Stimulated activated CD4-positive, alpha-beta T cell treated with anti-CD3 and anti-CD28 coated beads, TNF-alpha, amount 100 ng/mL, for 48 hours (primary cell): ENCODE data around the gene VEGFC.

Source experiments
- DNase-seq, 3 donors: peaks; one replicate each; pipeline ENCODE4 v3.0.0-alpha.2; 2020; ENCODE audit warnings: low read depth in 3 of 3

VEGFC gene

GRCh38 chr4:176792326-176793059 is at the start of gene VEGFC:
TSS of gene VEGFC (minus strand) at chr4:176792922. CDS start at chr4:176792311, 611 bp downstream.
- DNase-seq: no peak

DNA sequence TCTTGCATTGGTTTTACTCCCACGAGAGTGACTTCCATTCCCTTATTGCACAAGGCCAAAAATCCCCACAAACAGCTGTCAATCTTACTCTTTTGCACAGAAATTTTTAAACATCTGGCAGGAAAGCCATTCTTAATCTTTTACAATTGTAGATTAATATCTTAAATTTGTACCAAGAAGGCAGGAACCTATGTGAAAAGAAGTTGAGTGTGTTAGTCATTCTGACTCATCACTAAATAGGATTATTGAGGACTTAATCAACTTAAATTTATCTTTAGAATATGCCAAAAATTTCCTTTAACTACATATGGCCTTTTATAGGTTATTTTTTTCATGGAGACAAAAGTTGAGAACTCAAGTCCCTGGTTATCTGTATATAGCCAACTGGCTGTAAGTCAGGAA is 49.0 kb upstream of the VEGFC start:
- DNase-seq: no peak

GRCh38 chr4:176840166-176840565 is 47.4 kb upstream of the VEGFC start:
- DNase-seq: no peak

DNA sequence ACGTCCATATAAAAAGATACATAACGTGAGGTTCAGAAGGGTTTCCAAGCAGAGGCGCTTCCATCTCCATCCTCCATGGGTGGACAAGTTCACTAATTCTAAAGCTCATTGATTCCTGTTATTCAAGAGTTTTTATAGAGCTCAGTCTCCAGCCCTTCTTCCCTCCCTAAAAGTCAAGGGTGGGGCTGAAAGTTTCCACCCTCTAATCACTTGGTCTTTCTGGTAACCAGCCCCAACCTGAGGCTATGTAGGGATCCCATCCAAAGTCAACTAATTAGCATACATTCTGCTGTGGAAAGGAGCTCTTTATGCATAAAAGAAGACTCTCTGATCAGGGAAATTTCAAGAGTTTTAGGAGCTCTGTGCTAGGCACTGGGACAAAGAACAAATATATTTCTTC is 46.9 kb upstream of the VEGFC start:
- DNase-seq: no peak

GRCh38 chr4:176838601-176839433 is 46.1 kb upstream of the VEGFC start:
- no peak for DNase-seq

- no peak for DNase-seq
Observed at GRCh38 chr4:176837169-176837895, 44.6 kb upstream of the VEGFC start.

DNA sequence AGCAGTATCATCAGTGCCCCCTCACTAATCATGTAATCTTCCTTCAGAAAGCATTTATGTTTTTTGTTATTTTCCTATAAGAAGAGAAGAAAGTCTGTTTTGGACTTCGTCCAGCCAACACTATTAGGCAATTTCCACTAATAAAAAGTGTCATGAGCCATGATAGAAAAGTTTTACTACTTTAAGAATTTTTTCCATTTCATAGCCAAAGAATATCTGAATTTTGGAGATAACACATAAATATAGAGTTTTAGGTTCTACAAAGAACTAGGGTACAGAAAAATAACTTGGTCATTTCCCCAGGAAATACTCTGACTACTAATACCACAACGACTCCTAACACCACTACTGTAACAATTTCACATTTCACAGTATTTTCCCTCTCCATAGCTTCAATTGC is 41.8 kb upstream of the VEGFC start:
- DNase-seq: no peak

GRCh38 chr4:176833400-176834175 is 40.9 kb upstream of the VEGFC start:
- DNase-seq: no peak

- DNase-seq: no peak
Observed at GRCh38 chr4:176830971-176831370, 38.2 kb upstream of the VEGFC start.

DNA sequence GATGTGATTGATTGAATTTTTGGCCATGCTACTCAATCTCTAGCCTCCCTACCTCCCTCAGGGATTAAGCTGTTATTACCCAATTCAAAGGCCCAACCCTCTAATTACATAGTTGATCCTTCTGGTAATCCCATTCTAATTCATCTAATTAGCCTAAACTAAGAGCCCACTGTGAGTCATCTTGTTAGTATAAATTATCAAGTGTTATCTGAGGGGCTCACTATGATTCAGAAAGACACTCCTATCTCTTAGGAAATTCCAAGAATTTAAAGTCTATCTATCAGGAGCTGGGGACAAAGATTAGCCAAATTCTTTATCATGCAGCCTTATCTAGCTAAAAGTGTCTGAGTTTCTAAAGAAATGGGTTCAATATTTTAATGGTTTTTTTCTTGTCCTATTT is 32.9 kb upstream of the VEGFC start:
- no peak for DNase-seq

DNA sequence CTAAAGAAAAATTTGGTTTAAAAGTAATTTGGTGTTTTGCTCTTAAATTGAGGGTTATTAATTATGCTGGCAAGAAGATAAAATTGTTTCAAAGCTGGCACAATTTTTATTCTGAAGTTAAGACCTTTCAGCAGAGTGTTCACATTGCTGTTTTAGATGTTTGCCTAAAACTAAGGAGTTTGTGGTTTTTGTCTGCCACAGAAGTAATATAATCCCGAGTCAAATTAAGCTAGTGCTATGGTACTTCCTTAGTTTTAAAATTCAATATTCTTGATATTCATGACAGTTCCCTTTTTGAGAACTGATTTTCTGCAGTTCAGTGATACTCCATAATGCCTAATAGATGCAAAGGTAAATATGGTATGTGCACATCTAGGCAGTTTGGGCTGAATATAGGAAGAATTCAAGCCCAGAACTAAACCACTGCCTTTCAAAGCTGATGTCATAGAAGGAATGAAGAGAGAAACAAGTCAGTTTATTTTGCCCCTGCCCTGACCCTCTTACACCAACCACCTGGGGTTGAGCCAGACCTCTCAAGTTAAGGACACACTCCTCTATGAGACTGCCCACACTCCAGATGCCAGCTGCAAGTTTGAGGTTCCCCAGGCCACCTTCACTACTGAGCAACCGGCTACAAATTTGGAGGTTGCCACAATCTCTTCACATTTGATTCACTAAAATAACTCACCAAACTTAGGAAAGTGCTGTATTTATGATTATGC is 32.1 kb upstream of the VEGFC start:
- DNase-seq: no peak

DNA sequence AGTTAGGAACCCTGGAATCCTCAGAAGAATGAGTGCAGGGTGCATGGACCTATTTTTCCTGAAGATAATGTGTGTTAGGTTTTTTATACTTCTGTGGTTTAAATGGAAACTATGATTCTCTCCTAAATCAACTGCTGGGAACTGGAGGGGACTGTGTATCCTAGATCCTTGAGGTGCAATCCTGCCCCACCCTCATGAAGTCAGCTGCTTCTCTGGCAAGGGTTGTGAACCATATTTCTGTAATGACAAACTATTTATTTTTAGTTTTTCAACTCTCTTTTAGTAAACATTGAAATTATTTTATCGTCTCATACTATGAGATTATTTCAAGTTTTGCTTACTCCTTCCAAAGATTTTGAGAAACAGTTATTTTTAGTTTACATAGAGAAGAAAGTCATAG is 25.8 kb upstream of the VEGFC start:
- DNase-seq: no peak

GRCh38 chr4:176817204-176817603 is 24.5 kb upstream of the VEGFC start:
- no peak for DNase-seq

GRCh38 chr4:176814770-176815169 is 22.0 kb upstream of the VEGFC start:
- DNase-seq: no peak

DNA sequence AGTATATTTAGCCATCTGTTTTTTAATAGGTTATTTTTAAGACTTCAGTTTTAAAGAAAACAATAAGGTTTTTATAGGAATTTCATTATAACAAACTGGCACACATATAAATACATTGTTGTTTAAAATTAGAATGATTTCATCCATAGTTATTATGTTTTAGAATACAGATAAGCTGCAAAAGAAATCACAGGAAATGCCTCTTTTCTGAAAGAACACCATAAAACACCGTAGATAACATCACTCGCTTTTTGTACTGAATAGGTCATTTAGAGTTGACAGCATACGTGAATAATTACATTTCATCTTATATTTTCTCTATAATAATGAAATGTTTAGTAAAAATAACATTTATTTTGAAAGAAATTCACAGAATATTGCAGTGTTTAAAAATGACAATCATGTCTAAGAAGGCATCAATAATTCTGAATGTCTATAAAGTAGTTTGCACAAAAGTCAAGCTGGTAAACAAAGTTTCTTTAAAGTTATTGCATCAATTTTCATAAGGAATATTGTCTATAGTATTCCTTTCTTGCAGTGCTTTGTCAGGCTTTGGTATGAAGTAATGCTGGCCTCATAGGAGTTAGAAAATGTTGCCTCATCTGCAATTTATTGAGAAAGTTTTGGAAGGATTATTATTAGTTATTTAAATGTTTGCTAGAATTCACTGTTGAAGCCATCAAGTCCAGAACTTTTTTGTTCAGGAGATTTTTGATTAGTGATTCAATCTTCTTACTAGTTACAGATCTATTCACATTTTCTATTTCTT is 17.9 kb upstream of the VEGFC start:
- no peak for DNase-seq

DNA sequence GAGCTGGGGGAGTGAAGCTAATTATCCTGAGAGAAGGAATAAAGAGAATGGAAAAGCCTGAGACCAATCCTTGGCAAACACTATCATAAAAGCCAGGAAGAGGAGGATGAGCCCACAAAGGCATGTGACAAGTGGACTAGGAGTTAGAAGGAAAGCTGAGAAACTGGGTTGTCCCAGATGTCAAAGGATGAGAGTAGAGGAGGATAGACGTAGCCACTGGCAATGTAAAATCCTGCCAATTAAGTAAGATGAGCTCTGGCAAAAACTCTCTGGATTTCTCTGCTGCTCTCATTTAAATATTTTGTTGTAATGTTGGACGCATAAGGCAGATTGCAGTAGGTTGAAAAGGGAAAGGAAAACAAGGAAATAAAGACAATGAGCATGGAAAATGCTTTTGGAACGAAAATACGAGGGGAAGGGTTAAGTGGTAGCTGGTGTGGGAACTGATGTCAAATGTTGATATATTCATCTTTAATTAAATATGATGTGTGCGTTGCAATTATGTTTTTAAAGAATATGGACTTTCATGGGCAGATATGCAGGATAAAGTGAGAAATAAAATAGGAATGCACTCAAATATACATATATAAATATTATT is 14.2 kb upstream of the VEGFC start:
- DNase-seq: no peak

GRCh38 chr4:176805155-176805554 is 12.4 kb upstream of the VEGFC start:
- DNase-seq: no peak

DNA sequence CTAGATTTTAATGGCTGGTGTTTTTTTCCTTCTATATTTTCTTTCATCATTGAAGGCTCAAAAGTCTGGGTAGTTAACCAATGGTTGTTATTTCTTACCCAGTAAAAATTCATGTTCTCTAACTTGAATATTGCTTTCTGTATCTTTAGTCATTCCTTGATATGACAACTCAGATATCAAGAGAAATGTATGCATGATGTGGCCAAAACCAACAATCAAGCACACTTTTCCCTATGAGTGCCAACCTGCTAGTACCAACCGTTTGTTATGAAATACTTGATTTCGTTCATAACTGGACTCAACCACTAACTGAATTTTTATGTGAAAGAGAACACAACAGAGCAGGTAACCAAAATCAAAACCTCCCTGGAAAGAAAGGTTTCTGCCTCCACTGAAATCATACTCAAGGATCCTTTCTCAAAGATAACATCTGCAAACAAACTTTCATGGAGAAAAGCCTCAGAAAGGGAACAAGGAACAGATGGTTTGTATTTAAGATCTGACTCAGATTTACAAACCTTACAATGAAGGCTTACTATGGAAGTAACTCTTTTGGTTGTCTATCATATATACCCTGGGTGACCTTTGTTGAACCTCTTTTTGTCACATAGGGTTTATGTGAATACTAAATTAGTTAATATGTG is 8.3 kb upstream of the VEGFC start:
- no peak for DNase-seq

GRCh38 chr4:176799653-176800052 is 6.9 kb upstream of the VEGFC start:
- no peak for DNase-seq
